Stomach (tissue), 4 donors: Measurements from ENCODE around the gene PRPS1.

Experiments
- CTCF ChIP-seq, 7 experiments: fragments of 450-650 bp in 4 of 7; fragments of 200-600 bp in 3 of 7; sonication (generic) in 3 of 7; IDR thresholded peaks; one replicate each; pipeline ENCODE4 v1.5.1; 2016 to 2019; ENCODE audit warnings: antibody characterized with exemption in 7 of 7, control low read depth in 2 of 7, mild to moderate bottlenecking in 1 of 7
- EP300 ChIP-seq: sonication (generic); formaldehyde crosslinking; IDR thresholded peaks from one replicate; pipeline ENCODE4 v1.6.1; 2017; ENCODE audit warnings: antibody characterized with exemption
- POLR2A ChIP-seq, 4 donors: fragments of 450-650 bp; IDR thresholded peaks; one replicate each; pipeline ENCODE4 v1.6.1; 2016; ENCODE audit warnings: antibody characterized with exemption in 4 of 4, control low read depth in 2 of 4, mild to moderate bottlenecking in 1 of 4, moderate library complexity in 1 of 4
- POLR2AphosphoS5 ChIP-seq, 3 donors: sonication (generic); formaldehyde crosslinking; IDR thresholded peaks; one replicate each; pipeline ENCODE4 v1.6.1; 2016; ENCODE audit warnings: antibody characterized with exemption in 3 of 3

- TF ChIP-seq CTCF (IDR thresholded peaks at IDR 0.05) (no peak), POLR2A (IDR thresholded peaks at IDR 0.05) (no peak), POLR2AphosphoS5 (IDR thresholded peaks at IDR 0.05) (no peak), EP300 (no peak)
Observed at GRCh38 chrX:107683931-107684330, 55.6 kb downstream of the PRPS1 start.
